Progenitor cell of endocrine pancreas (in vitro differentiated cells): ENCODE data around the gene PTGER3. TPM values are rescaled to one million over a fixed set of nuclear protein-coding genes. Genes with fewer than 3 reads are reported as not detected.

Source experiments
- DNase-seq: peaks from one replicate; pipeline ENCODE4 v3.0.0; 2021; ENCODE audit warnings: low spot score; ENCODE audit not compliant: unreplicated experiment
- H3K27ac Mint-ChIP-seq: 2 replicates; pipeline ENCODE4 v1.8.0; 2021; ENCODE audit warnings: mild to moderate bottlenecking, moderate library complexity, mixed read lengths
- H3K27me3 Mint-ChIP-seq: 2 replicates; pipeline ENCODE4 v1.8.0; 2021; ENCODE audit warnings: mixed read lengths
- H3K36me3 Mint-ChIP-seq: 2 replicates; pipeline ENCODE4 v1.8.0; 2022; ENCODE audit warnings: mixed read lengths; ENCODE audit not compliant: insufficient read depth
- H3K4me1 Mint-ChIP-seq: 2 replicates; pipeline ENCODE4 v1.8.0; 2021; ENCODE audit warnings: low read depth, mixed read lengths
- H3K4me3 Mint-ChIP-seq: 2 replicates; pipeline ENCODE4 v1.8.0; 2021; ENCODE audit warnings: low read depth, mild to moderate bottlenecking, moderate library complexity, mixed read lengths
- H3K9me3 Mint-ChIP-seq: 2 replicates; pipeline ENCODE4 v1.8.0; 2021; ENCODE audit warnings: low read depth, mixed read lengths
- CTCF ChIP-seq: fragments of 200-600 bp; sonication (generic); IDR thresholded peaks from one replicate; pipeline ENCODE4 v1.5.0; 2021; ENCODE audit warnings: antibody characterized with exemption, mild to moderate bottlenecking; ENCODE audit not compliant: unreplicated experiment
- long read RNA-seq: library from polyadenylated mRNA; unstranded; transcript quantifications from one replicate; pipeline ENCODE4 v2.0.0, GENCODE V29; 2020
- total RNA-seq: library from RNA; stranded (reverse); gene quantifications from 2 replicates; pipeline ENCODE4 v1.2.1, GENCODE V29; 2021

Gene PTGER3
- 3.0 and 3.1 TPM in 2 replicates for total RNA-seq
- long read RNA-seq, partial matches to known transcripts, result 0 of 1 reads
- long read RNA-seq, other reads (novel, unspliced or antisense), result 1 of 1 reads

GRCh38 chr1:71047635-71048607, at the start of gene PTGER3:
PTGER3 (minus strand) TSS chr1:71047816; CDS start chr1:71047577, 239 bp downstream.
- TF ChIP-seq CTCF, result no peak
- H3K4me3 Mint-ChIP-seq, result peak within 1 kb of the TSS; percentile 77
- H3K9me3 Mint-ChIP-seq, result no peaks in the 10 kb centered on the region
- peaks cover 3% of the 10 kb centered on the region for H3K4me1 Mint-ChIP-seq
- peak; percentile 64 for DNase-seq
- H3K27ac Mint-ChIP-seq, result no peak within 1 kb of the TSS
- H3K36me3 Mint-ChIP-seq, result no peaks in the 10 kb centered on the region
- H3K27me3 Mint-ChIP-seq, result peaks cover 55% of the 10 kb centered on the region

GRCh38 chr1:71094913-71095312, 47.3 kb upstream of the PTGER3 start:
- Mint-ChIP-seq H3K4me3 (no peak overlapping the region), H3K27me3 (no peaks in the 10 kb centered on the region), H3K36me3 (no peaks in the 10 kb centered on the region), H3K9me3 (no peaks in the 10 kb centered on the region), H3K27ac (no peak overlapping the region), H3K4me1 (no peaks in the 10 kb centered on the region)
- no peak for DNase-seq
- no peak for TF ChIP-seq CTCF

- Mint-ChIP-seq H3K27ac (no peak overlapping the region), H3K27me3 (no peaks in the 10 kb centered on the region)
Measured at GRCh38 chr1:71093938-71094337, 46.3 kb upstream of the PTGER3 start.

DNA sequence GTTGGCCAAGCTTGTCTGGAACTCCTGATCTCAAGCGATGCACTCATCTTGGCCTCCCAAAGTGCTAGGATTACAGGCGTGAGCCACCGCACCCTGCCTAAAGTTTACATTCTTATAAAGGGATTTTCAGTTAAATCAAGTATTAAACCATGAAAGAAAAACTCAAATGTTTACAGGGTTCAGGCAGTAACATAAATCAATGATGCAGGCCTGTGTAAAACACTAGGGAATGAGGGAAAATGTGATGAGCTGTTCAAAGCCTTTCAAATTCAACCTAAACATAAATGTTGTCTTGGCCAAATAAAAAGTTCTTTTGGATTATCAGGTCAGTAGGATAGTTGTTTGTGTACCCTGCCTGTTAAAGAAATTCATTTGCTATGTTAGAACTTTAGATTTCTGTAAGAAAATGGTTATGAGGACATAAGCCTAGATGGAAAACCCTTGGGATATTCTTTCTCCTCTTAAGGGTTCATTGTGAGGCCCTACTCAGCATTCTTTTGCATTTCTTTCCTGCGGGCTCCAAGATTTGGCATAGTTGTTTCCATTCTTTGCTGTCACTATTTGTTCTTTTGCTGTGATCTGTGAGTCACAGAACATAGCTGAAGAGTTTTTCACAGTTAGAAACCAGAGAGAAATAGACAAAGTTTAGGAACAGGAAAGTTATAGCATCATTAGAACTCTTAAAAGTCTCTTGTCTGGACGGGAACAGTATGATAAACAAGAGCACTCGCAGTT, 42.1 kb upstream of the PTGER3 start:
- Mint-ChIP-seq H3K36me3 (no peaks in the 10 kb centered on the region), H3K9me3 (no peaks in the 10 kb centered on the region), H3K4me3 (no peak overlapping the region), H3K27me3 (peaks cover 10% of the 10 kb centered on the region), H3K27ac (no peak overlapping the region), H3K4me1 (peaks cover 2% of the 10 kb centered on the region)
- DNase-seq, result no peak
- no peak for TF ChIP-seq CTCF

More at GRCh38 chr1:71093938-71094337, 46.3 kb upstream of the PTGER3 start:
- peak; percentile 56 for TF ChIP-seq CTCF
- Mint-ChIP-seq H3K36me3 (no peaks in the 10 kb centered on the region), H3K4me1 (no peaks in the 10 kb centered on the region), H3K9me3 (no peaks in the 10 kb centered on the region), H3K4me3 (no peak overlapping the region)
- no peak for DNase-seq

DNA sequence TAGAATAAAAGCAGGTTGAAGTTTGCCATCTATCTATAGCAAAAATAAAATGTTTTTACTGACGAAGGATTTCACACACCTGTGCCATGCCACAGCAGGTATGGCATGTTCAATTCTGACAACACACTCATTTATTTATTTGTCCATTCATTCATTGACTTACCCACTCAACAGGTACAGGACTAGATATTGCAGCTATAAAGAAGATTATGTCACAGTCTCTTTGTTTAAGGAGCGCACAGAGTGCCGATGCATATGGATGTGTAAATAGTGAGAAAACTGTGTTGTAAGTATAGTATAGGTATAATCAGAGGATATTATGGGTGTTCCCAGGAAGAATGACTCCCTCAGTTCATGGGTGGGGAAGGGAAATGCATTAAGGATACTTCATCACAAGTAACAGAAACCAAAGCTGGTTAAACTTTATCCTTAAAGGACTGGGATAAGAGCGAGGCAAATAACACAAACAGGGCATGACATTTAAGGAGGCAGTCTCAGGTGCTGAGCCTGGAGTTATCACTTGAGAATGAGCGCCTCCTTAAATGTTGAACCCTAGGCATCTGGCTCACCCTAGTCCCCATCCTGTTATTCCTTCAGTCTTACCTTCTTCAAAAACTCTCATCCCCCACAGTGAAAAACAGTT, 41.1 kb upstream of the PTGER3 start:
- DNase-seq, result no peak
- peaks cover 17% of the 10 kb centered on the region for H3K27me3 Mint-ChIP-seq
- H3K27ac Mint-ChIP-seq, result no peak overlapping the region
- no peak overlapping the region for H3K4me3 Mint-ChIP-seq
- H3K36me3 Mint-ChIP-seq, result no peaks in the 10 kb centered on the region
- no peaks in the 10 kb centered on the region for H3K9me3 Mint-ChIP-seq
- H3K4me1 Mint-ChIP-seq, result peaks cover 2% of the 10 kb centered on the region
- no peak for TF ChIP-seq CTCF
